Suppressor macrophage (primary cell): ENCODE measurements around the gene COX17.

Experiments
- DNase-seq, 4 experiments: peaks; one replicate each; pipeline ENCODE4 v3.0.0-alpha.2; 2020 to 2022

Gene COX17

GRCh38 chr3:119673875-119674274, 3.3 kb downstream of the COX17 start:
- no peak for DNase-seq

- DNase-seq, result no peak
Observed at GRCh38 chr3:119672776-119673175, 4.4 kb downstream of the COX17 start.

GRCh38 chr3:119669906-119670570, 7.2 kb downstream of the COX17 start:
- DNase-seq, result peak in 1 of 4 experiments; percentile 12

GRCh38 chr3:119665954-119666559, 11.1 kb downstream of the COX17 start:
- DNase-seq, result no peak

GRCh38 chr3:119664850-119665379, 12.3 kb downstream of the COX17 start:
- DNase-seq, result peak in 2 of 4 experiments; percentile 23 to 38

- DNase-seq, result no peak
Observed at GRCh38 chr3:119664370-119664769, 12.8 kb downstream of the COX17 start.

- DNase-seq, result no peak
Observed at GRCh38 chr3:119663885-119664284, 13.3 kb downstream of the COX17 start.

GRCh38 chr3:119662604-119663373, 14.4 kb downstream of the COX17 start:
- no peak for DNase-seq

- no peak for DNase-seq
Observed at GRCh38 chr3:119660474-119661440, 16.4 kb downstream of the COX17 start, which contains the start of gene POPDC2. Gene POPDC2 (minus strand): TSS chr3:119660589. CDS start chr3:119660423, 166 bp downstream.

GRCh38 chr3:119659606-119660291, 17.5 kb downstream of the COX17 start:
- DNase-seq, result peak; percentile 37 to 78 (median 61)

GRCh38 chr3:119658994-119659393, 18.2 kb downstream of the COX17 start:
- DNase-seq, result no peak

- DNase-seq, result peak; percentile 56 to 81 (median 76)
Observed at GRCh38 chr3:119657887-119658702, 19.1 kb downstream of the COX17 start.

- peak; percentile 29 to 54 (median 51) for DNase-seq
Observed at GRCh38 chr3:119653876-119654275, 23.3 kb downstream of the COX17 start.

- DNase-seq, result no peak
Observed at GRCh38 chr3:119652306-119653033, 24.7 kb downstream of the COX17 start.

GRCh38 chr3:119649761-119650160, 27.4 kb downstream of the COX17 start:
- DNase-seq, result no peak

GRCh38 chr3:119647843-119648575, 29.2 kb downstream of the COX17 start:
- no peak for DNase-seq

- DNase-seq, result no peak
Observed at GRCh38 chr3:119647171-119647570, 30.0 kb downstream of the COX17 start.

- DNase-seq, result no peak
Observed at GRCh38 chr3:119645813-119646212, 31.4 kb downstream of the COX17 start.

- no peak for DNase-seq
Observed at GRCh38 chr3:119644481-119644880, 32.7 kb downstream of the COX17 start.
